Right atrium auricular region (tissue), 2 donors: ENCODE data around the gene RAMACL. TPM values are rescaled to one million over a fixed set of nuclear protein-coding genes. Genes with fewer than 3 reads are reported as not detected.

Experiments
- DNase-seq: peaks from one replicate; pipeline ENCODE4 v3.0.0-alpha.2; 2019; ENCODE audit warnings: low spot score
- H3K27ac ChIP-seq, 2 donors: fragments of 200-600 bp; sonication (generic); 1 replicate in 1 of 2; 2 replicates in 1 of 2; pipeline ENCODE4 v1.5.1; 2016 to 2019
- H3K27me3 ChIP-seq, 2 donors: fragments of 200-600 bp; sonication (generic); one replicate each; pipeline versions ENCODE4 v1.5.1 to v1.6.0; 2017 to 2019
- H3K36me3 ChIP-seq: fragments of 200-600 bp; sonication (generic); one replicate; pipeline ENCODE4 v1.5.1; 2016
- H3K4me1 ChIP-seq, 2 donors: fragments of 200-600 bp; sonication (generic); one replicate each; pipeline versions ENCODE4 v1.5.1 to v1.6.0; 2017 to 2019
- H3K4me3 ChIP-seq, 2 donors: fragments of 200-600 bp; sonication (generic); 1 replicate in 1 of 2; 2 replicates in 1 of 2; pipeline ENCODE4 v1.5.1; 2017 to 2019; ENCODE audit warnings: mild to moderate bottlenecking in 1 of 2, moderate library complexity in 1 of 2
- H3K9me3 ChIP-seq, 2 donors: fragments of 200-600 bp; sonication (generic); one replicate each; pipeline ENCODE4 v1.5.1; 2019
- CTCF ChIP-seq, 2 donors: fragments of 200-600 bp; sonication (generic); IDR thresholded peaks; one replicate each; pipeline ENCODE4 v1.5.1; 2019; ENCODE audit warnings: antibody characterized with exemption in 2 of 2
- total RNA-seq, 2 donors: library from RNA; depleted of rRNA; stranded (reverse); fragments of >200 nt; gene quantifications; one replicate each; pipeline ENCODE4 v1.1.0, GENCODE V29; 2016

The RAMACL gene
- total RNA-seq, 2 donors from 2014 or later, result 0.20 to 0.52 TPM

GRCh38 chr6:166538297-166539010 is 48.0 kb downstream of the RAMACL start:
- H3K4me1 ChIP-seq, result peaks cover 0 to 22% of the 10 kb centered on the region in 2 donors
- no peak for DNase-seq
- no peak overlapping the region for H3K27ac ChIP-seq
- TF ChIP-seq CTCF (IDR thresholded peaks at IDR 0.05), result no peak
- H3K36me3 ChIP-seq, result peaks cover 22% of the 10 kb centered on the region
- no peak overlapping the region for H3K4me3 ChIP-seq
- H3K27me3 ChIP-seq, result no peaks in the 10 kb centered on the region
- H3K9me3 ChIP-seq, result no peaks in the 10 kb centered on the region

GRCh38 chr6:166534658-166535406 is 51.6 kb downstream of the RAMACL start:
- Histone ChIP-seq H3K36me3 (peaks cover 45% of the 10 kb centered on the region), H3K27ac (no peak overlapping the region), H3K4me1 (peaks cover 0 to 3% of the 10 kb centered on the region in 2 donors), H3K9me3 (no peaks in the 10 kb centered on the region), H3K4me3 (no peak overlapping the region), H3K27me3 (no peaks in the 10 kb centered on the region)
- DNase-seq, result no peak
- no peak for TF ChIP-seq CTCF (IDR thresholded peaks at IDR 0.05)

- no peak overlapping the region for H3K27ac ChIP-seq
- TF ChIP-seq CTCF (IDR thresholded peaks at IDR 0.05), result no peak
- no peak overlapping the region for H3K4me3 ChIP-seq
- no peak for DNase-seq
- no peaks in the 10 kb centered on the region for H3K9me3 ChIP-seq
- H3K36me3 ChIP-seq, result peaks cover 50% of the 10 kb centered on the region
- no peaks in the 10 kb centered on the region for H3K4me1 ChIP-seq
- H3K27me3 ChIP-seq, result no peaks in the 10 kb centered on the region
These were observed 53.2 kb downstream of the RAMACL start for GRCh38 chr6:166533205-166533824.

Other genes starting within 250 kb of the RAMACL start
- gene SFT2D1, start 244.1 kb downstream of the RAMACL start, total RNA-seq, result 10 to 100 TPM; 29.4 TPM
- gene MPC1, start 203.7 kb downstream of the RAMACL start, total RNA-seq, result 100 to 1,000 TPM; 250 to 616 TPM
- 100 to 1,000 TPM in 1 of 2 donors, 10 to 100 TPM in 1; 78.6 to 131 TPM for gene RPS6KA2, start 40.6 kb upstream of the RAMACL start, total RNA-seq